SK-N-MC (cell line): ENCODE data around the gene SRRM5.

Experiments used
- DNase-seq: peaks from one replicate; pipeline ENCODE4 v3.0.0-alpha.2; 2011; ENCODE audit warnings: low read depth, low spot score
- H3K27ac ChIP-seq: fragments of 200-600 bp; sonication (generic); 2 replicates; pipeline ENCODE4 v1.5.1; 2016; ENCODE audit warnings: mixed run types
- H3K36me3 ChIP-seq: fragments of 200-600 bp; sonication (generic); 2 replicates; pipeline ENCODE4 v1.6.1; 2017; ENCODE audit warnings: antibody characterized with exemption, low read length, mixed read lengths; ENCODE audit not compliant: insufficient read depth
- H3K4me3 ChIP-seq: fragments of 200-600 bp; sonication (generic); 2 replicates; pipeline ENCODE4 v1.5.1; 2016
- H3K9ac ChIP-seq: fragments of 200-600 bp; sonication (generic); 2 replicates; pipeline ENCODE4 v1.8.0; 2017; ENCODE audit warnings: mixed run types, mixed read lengths; ENCODE audit not compliant: insufficient read length
- H3K9me3 ChIP-seq: fragments of 200-600 bp; sonication (generic); 2 replicates; pipeline ENCODE4 v1.6.1; 2017; ENCODE audit warnings: low read depth, mild to moderate bottlenecking, antibody characterized with exemption, low read length, moderate library complexity, mixed read lengths
- EZH2 ChIP-seq: fragments of 200-600 bp; sonication (generic); IDR thresholded peaks from one replicate; pipeline ENCODE4 v1.6.1; 2017; ENCODE audit warnings: antibody characterized with exemption
- FOXP2 ChIP-seq: optimal IDR thresholded peaks from 2 replicates; pipeline ENCODE3; 2011; ENCODE audit warnings: mild to moderate bottlenecking, moderate library complexity; ENCODE audit not compliant: insufficient read depth; ENCODE audit errors: extremely low read length, control extremely low read depth
- POLR2AphosphoS5 ChIP-seq: IDR thresholded peaks from 2 replicates; pipeline ENCODE4 v1.6.1; 2012; ENCODE audit warnings: mild to moderate bottlenecking, low read depth, low read length, borderline replicate concordance

The SRRM5 gene

GRCh38 chr19:43660301-43660970, 48.5 kb downstream of the SRRM5 start:
- no peak overlapping the region for H3K9ac ChIP-seq
- H3K27ac ChIP-seq: no peak overlapping the region
- no peak overlapping the region for H3K4me3 ChIP-seq
- TF ChIP-seq POLR2AphosphoS5 (no peak), FOXP2 (no peak), EZH2 (no peak)
- no peak for DNase-seq
- no peaks in the 10 kb centered on the region for H3K9me3 ChIP-seq
- H3K36me3 ChIP-seq: peaks cover 89% of the 10 kb centered on the region

- TF ChIP-seq POLR2AphosphoS5 (no peak), EZH2 (no peak), FOXP2 (no peak)
- no peak for DNase-seq
- Histone ChIP-seq H3K36me3 (peaks cover 85% of the 10 kb centered on the region), H3K9me3 (no peaks in the 10 kb centered on the region), H3K27ac (no peak overlapping the region), H3K4me3 (no peak overlapping the region), H3K9ac (no peak overlapping the region)
These were observed 49.1 kb downstream of the SRRM5 start for GRCh38 chr19:43660971-43661360.

- Histone ChIP-seq H3K27ac (no peak overlapping the region), H3K9me3 (no peaks in the 10 kb centered on the region), H3K4me3 (no peak overlapping the region), H3K9ac (no peak overlapping the region), H3K36me3 (peaks cover 80% of the 10 kb centered on the region)
- no peak for TF ChIP-seq EZH2
- DNase-seq: no peak
These were observed 50.6 kb downstream of the SRRM5 start for GRCh38 chr19:43662487-43662886.

GRCh38 chr19:43664018-43664417, 52.1 kb downstream of the SRRM5 start:
- no peak overlapping the region for H3K9ac ChIP-seq

More at GRCh38 chr19:43664018-43664417, 52.1 kb downstream of the SRRM5 start:
- Histone ChIP-seq H3K27ac (no peak overlapping the region), H3K4me3 (no peak overlapping the region), H3K36me3 (peaks cover 65% of the 10 kb centered on the region), H3K9me3 (no peaks in the 10 kb centered on the region)
- no peak for DNase-seq
- TF ChIP-seq FOXP2: no peak
- TF ChIP-seq POLR2AphosphoS5: no peak
- TF ChIP-seq EZH2: no peak
